UCSD-AML1 (cell line): Measurements from ENCODE around the gene TKFC.

ENCODE experiments used
- DNase-seq: peaks from one replicate; lab custom pipeline; 2025; ENCODE audit not compliant: unreplicated experiment; lab: John Stamatoyannopoulos, UW

TKFC gene

DNA sequence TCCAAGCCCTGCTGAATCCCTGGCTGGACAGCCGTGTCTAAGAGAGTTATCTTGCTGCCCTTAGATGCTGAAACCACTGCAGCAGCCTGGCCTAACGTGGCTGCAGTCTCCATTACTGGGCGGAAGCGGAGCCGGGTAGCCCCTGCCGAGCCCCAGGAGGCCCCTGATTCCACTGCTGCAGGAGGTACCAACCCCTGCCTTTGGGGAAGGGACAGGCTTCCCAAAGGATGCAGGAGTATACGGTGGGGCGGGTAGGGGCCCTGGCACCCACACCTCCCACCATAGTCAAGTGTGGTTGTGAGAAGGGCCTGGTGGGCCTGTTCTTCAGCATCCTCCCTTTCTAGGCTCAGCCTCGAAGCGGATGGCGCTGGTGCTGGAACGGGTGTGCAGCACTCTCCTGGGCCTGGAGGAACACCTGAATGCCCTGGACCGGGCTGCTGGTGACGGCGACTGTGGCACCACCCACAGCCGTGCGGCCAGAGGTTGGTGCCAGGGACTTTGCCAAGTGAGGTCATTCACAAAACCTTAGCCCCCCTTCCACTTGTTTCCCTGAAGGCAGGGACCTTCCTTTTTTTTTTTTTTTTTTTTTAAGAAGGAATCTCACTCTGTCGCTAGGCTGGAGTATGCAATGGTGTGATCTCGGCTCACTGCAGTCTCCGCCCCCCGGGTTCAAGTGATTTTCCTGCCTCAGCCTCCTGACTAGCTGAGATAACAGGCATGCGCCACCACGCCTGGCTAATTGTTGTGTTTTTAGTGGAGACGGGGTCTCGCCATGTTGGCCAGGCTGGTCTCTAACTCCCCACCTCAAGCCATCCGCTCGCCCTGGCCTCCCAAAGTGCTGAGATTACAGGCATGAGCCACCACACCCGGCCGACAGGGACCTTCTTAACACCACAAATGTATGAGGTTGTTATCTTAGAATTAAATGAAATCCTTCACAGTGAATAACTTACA lies 11.0 kb downstream of the TKFC start:
- no peak for DNase-seq

DNA sequence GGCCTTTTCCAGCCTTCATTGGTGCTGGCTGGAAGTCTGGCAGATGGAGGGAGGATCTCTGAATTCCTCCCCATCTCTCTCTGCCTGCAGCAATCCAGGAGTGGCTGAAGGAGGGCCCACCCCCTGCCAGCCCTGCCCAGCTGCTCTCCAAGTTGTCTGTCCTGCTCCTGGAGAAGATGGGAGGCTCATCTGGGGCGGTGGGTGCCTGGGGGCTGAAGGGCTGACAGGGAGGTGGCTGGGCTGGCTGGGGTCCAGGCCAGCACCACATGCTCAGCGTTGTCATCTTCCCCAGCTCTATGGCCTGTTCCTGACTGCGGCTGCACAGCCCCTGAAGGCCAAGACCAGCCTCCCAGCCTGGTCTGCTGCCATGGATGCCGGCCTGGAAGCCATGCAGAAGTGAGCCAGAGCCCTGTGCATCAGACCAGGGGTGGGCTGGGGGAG lies 12.2 kb downstream of the TKFC start:
- DNase-seq: no peak

DNA sequence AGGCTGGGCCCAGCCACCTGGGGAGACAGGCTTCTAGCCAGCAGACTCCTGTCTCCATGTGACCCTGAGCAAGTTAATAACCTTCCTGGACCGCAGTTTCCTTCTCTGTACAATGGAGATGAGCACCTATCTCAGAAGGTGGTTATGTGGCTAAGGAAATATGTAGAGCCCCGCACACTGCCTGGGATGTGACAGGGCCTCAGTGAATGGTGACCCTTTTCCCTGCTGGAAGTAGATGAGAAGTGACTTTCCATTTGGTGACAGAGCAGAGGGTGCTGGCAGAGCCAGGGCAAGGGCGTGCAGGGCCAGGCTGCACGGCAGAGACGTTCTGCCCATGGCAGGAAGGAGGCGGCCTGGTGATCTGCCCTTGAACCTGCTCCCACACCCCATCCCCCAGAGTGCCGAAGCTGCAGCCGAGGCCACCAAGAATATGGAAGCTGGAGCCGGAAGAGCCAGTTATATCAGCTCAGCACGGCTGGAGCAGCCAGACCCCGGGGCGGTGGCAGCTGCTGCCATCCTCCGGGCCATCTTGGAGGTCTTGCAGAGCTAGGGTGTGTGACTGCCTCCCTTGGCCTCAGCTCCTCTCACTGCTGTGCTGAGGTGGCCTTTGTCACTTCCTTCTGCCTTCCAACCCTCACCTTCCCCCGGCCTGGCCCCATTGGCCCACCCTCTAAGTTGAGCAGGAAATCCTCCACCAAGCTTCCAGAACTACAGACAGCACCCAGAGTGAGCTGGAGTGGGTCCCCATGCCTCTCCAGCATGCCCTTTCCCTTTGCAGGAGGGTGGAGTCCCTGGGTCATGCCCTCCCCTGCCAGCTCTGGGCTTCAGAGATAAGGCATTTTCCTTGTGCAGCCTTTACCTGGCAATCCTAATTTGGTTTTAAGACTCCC lies 13.2 kb downstream of the TKFC start:
- peak; percentile 54 for DNase-seq

DNA sequence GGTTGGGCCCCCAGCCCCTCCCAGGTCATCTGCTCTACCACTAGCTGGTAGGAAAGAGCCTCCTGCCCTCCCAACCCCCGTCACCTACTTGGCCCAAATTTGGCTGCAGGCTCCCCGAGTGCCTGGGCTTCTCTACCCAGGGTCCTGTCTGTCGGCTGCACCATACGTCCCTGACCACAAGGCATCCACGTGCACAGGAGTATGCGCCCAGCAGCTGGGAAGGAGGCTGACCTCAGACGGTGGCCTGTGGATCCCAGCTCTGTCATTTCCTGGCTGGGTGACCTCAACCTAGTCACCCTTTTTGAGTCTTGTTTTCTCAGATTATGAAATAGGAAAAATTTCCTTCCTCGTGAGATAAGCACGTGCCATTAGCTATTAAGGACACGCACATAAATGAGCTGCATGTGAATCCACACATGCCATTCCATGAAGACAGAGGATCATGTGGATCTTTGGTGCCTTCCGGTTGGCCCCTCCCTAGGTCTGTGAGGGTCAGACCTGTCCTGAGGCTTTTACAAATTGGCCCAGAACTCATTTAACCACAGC lies 15.0 kb downstream of the TKFC start:
- peak; percentile 43 for DNase-seq

DNA sequence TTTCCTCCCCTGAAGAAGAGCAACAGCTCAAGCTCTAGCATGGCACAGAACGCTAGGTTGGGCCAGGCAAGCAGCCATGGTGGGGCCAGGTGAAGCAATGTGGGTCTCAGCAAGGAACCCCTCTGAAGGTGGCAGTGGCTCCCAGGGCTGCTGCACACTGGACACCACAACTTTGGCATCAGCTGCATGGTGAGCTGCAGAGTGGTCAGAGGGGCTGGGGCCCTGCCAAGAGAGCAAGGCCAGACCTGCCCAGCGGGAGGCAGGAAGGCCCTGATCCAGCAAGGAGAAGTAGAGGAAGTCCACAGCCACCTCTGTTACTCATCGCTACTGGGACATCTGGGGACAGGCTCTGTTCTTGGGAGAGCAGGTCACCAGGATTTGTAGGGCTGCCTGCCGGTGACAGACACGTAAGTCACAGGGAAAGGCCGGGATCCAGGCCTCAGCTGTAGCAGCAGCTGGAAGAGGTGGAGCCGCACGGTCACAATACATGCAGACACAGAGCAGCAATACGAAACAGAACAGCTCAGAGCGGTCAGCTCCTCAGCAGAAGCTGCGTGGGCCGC lies 16.2 kb downstream of the TKFC start:
- DNase-seq: no peak

DNA sequence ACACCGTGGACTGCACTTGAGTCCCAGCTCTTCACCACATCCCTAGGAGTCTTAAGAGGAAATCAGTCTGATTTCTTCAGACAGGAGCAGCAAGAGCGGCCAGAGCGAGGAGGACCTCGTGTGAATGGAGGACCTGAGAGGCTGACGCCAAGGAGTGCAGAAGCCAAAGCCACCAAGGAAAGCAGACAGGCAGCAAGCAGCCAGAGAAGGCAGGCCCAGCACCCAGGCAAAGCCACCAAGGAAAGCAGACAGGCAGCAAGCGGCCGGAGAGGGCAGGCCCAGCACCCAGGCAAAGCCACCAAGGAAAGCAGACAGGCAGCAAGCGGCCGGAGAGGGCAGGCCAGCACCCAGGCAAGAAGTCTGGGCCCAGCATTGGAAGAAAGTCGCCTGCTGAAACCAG lies 16.9 kb downstream of the TKFC start:
- DNase-seq: no peak

DNA sequence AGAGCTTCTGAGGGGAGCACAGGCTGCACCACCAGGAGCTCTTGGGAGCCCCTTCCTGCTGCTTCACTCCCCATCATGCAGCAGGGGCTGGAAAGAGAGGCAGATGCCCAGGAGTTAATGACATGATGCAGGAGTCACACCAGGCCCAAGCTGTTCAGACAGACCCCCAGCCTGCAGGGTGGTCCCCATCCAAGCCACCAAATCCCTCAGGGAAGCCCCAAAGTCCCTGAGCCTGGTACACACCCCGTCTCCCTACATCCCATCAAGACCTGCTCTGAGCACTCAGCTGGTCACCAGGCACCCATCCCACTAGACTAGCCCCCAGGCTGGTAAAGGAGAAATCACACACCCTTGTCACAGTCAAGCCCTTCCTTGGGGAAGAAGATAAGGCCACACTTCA lies 17.3 kb downstream of the TKFC start:
- DNase-seq: no peak

DNA sequence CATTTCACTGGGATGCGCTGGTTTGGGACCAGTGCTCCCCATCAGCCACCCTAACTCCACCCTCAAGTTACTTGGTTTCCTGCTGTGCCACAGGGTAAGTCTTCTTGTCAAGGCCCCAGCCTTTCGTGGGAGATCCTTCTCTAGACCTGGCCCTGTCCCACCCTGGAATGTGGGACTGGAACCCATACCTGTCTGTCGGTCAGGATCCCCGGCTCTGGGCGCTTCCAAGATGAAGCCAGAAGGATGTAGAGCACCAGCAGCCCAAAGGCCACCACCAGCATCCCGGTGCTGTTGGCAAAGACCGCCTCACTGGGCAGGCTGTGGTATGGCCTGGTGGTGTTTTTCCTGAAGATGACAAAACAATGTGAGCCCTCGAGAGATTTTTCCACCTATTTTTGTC lies 17.8 kb downstream of the TKFC start:
- no peak for DNase-seq

DNA sequence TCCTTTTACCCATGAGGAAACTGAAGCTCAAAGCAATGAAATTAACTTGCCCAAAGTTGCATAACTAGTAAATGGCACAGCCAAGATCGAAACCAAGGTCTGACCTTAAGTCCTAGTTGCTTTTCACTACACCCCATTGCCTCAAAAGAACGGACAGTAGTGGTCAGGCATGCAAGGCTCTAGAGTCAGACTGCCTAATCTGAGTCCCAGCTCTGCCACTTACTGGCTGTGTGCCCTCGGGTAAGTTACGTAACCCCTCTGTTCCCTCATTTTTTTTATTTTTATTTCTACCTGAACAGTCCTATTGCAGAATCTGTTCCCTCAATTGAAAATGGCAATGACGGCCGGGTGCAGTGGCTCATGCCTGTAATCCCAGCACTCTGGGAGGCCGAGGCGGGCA lies 19.0 kb downstream of the TKFC start:
- DNase-seq: no peak

DNA sequence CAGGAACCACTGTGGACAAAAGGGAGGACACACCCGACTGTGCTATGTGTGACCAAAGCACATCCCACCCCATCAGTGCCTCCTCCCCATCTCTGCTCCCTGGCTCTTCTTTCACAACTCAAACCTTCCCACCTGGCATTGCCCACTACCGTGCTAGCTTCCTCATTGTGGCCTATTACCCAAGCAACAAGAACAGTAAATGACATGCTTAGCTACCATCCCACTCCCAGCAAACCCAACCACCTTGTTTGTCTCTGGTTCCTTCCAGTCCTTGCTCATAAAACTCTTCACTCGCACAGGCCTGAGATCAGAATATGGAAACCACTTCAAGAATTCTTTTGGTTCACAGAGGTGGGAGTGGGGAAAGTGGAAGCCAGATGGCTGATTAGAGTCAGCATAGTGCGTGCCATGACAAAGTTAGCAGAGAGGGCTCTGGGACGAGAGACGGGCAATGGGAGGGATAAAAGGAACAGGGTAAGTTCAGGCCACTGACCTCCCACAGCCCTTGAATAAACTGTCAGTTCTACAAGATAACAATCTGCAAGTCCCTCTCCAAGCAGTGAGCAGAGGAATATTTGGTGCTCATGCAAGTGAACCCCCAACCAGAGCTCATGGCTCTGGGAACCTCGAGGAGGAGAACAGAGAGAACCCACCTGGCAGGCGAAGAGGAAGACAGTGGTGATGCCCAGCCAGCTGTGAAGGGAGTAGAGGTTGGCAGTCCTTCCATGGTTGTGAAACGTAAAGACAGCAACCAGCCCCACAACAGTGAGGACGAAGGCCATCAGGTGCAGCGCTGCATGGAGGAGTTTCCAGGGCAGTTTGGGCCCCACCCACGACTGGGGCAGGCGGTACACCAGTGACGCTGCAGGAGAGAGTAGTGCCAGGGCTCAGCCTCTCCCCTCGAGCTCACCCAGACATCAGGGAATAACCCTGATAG lies 20.4 kb downstream of the TKFC start:
- no peak for DNase-seq

DNA sequence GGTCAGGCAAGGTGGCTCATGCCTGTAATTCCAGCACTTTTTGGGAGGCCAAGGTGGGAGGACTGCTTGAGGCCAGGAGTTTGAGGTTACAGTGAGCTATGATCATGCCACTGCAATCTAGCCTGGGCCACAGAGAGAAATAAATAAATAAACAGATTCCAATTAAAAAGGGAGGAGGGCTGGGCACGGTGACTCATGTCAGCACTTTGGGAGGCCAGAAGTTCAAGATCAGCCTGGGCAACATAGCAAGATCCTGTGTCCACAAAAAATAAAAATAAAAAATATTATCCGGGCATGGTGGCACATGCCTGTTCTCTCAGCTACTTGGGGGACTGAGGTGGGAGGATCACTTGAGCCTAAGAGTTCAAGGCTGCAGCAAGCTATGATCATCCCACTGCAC lies 21.2 kb downstream of the TKFC start:
- no peak for DNase-seq

DNA sequence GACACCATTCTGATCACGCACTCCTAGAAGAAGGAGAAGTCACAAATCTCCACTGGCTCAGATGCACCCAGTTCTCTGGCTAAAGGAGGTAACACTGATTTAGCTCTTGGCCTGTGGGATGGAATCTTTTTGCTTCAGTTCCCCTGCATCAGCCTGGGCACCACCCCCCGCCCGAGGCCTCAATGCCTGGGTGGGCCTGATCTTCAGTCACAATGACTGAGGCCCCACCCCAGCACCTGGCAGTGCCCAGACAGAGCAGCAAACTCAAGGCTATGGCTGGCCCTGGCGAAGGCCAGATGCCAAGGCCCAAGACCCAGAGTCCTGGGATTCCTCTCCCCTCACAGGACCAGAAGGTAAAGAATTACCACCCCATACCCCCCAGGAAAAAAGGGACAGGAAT lies 23.7 kb downstream of the TKFC start:
- no peak for DNase-seq

DNA sequence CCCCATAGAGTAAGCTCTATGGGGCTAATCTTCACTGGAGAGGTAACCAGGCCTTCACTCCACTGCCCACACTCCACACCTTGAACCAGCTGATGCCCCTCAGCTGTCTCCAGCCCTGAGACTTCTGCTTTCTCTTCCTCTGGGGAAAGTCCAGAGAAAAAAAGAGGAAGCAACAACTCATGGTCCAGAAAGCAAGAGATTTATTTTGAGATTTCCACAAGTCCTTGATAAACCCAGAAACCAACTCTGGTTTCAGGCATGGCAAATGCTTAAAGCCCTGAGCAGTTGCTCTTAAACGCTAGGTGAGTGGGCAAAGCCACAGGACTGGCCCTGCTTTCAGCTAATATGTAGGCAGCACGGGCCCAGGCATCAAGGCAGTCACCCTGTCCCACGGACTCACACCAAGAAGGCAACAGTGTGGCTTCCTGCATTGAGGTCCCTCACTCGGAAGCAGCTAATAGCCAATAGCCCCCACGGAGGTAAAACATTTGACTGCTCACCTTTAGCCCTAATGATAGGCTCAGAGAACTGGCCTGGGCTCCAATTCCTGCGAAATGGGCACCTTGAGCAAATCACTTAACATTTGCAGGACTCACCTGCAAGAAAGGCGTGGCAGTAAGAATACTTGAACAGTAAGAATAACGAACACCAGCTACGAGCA lies 24.3 kb downstream of the TKFC start:
- DNase-seq: peak; percentile 24

DNA sequence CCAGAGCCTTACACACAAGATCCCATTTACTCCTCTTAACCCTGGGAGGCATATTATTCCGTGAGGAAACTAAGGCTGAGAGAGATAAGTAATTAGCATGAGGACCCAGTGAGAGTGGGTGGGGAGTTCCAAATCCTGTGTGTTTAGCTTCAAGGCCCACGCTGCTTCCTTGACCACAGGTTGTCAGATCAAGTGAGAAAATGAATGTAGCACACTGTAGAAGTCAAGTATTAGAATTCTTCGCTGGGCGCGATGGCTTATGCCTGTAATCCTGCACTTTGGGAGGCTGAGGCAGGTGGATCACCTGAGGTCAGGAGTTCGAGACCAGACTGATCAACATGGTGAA lies 24.8 kb downstream of the TKFC start:
- no peak for DNase-seq

DNA sequence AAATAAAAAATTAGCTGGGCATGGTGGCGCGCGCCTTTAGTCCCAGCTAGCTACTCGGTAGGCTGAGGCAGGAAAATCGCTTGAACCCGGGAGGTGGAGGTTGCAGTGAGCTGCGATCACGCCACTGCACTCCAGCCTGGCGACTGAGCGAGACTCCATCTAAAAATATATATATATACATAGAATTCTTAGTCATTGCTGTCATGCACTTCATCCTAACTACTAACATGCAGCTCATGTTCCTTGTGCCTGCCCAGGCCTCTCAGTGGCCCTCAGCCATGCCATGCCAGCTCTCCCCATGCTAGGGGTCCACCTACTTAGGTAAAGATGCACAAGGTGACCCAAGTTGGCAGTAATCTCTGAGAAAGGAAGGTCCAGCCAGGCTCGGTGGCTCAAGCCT lies 25.5 kb downstream of the TKFC start:
- DNase-seq: no peak

DNA sequence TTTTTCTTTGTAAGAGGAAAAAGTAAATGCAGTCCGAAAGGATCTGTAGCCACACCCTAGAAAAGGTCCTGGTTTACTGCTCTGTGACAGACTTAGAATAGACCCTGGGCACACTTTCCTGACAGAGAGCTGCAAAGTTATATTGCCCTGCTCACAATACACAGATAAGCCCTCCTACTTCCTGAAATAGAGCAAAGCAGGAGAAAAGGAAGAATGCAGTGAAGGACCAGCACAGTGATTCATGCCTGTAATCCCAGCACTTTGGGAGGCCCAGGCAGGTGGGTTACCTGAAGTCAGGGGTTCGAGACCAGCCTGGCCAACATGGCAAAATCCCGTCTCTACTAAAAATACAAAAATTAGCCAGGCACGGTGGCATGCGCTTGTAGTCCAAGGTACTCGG lies 26.5 kb downstream of the TKFC start:
- DNase-seq: no peak

DNA sequence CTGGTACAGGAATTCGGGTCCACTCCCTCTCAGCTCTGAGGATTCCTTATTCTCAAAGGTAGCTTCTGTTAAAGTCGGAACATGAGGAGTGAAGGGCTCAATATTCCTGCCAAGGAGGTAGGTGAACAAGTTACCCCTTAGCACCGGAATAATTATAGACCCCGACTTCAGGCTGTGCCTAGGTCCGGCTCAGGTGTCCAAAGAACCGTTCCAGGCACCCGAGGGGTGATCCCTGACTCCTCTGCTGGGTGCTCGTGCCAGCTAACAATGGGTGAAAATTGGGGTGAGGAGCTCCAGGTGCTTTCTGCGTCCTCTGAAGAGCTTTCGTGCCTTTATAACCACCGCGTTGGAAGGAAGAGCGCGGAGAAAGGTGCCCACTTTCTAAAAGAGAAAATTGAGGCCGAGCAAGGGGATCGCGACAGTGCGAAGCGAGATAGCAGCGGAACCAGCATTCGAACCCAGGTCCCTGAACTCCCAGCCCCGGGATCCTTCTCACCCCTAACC lies 28.3 kb downstream of the TKFC start:
- DNase-seq: no peak

DNA sequence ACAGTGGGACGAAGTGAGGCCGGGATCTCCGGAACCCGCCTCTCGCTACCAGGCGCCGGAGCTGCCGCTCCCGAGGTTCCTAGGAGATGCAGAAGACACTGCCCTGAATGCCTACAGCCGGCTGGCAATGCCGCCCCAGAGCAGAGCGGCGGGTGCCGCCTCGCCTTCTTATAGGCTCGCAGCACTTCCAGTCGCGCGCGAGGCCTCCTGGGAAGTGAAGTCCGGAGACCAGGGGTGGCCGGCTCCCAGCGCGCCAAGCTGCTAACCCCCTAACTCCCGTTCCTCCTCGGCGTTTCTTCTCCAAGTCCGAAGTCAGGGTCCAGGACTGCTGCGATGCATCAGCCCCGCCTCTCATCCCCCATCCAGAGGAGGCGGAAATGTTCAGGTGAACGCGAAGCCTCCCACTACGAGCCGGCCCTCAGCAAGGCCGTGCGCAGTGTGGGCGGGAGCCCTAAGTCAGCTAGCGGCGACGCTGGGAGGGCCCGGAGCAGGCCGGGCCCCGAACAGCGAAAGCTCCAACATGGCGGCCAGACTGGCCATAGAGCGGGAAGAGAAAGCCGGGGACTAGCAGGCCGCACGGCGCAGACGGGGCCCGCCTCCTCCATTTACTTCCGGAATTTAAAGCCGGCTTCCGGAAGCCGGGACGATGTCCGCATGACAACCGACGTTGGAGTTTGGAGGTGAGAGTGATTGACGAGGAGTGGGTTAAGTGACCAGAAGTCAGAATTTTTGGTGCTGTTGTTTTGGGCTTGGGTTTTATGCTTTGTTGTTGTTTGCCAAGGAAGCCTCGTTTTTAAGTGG lies 28.9 kb downstream of the TKFC start, which contains the start of the genes CYB561A3 and TMEM138:
TSS of gene CYB561A3 (minus strand) at position 142 of the 801 bp plus-strand sequence. CDS start 5,169 bp downstream, outside the sequence.
TSS of gene TMEM138 (plus strand) at position 634 of the 801 bp plus-strand sequence. CDS start 2,017 bp downstream, outside the sequence.
- DNase-seq: peak; percentile 94

DNA sequence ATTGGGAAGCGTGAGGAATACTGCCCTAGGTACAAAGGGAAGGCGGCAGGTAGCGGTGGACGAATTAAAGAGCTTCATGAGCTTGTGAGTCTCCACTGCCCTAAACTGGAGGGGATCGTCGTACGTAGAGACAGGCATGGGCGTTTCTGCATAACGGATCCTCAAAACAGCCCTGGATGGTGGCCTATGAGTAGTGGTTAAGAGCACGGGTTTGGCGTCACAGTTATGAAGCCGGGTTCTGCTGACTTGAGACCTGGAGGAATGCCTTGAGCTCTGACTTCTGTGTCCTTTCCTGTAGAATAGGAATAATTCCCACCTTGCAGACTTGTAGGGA lies 29.5 kb downstream of the TKFC start:
- DNase-seq: no peak
